Medulla oblongata (tissue), 1 donor: Measurements from ENCODE around the gene MAP2K1.
A peak's percentile ranks its signal among the peaks of the same experiment; 100 is the strongest.
"Not testable (repeated sequence)": the region's sequence is repeated elsewhere in the genome, so short reads cannot be mapped to it uniquely, and the experiment has no call there.

Experiments
- DNase-seq: peaks from one replicate; pipeline ENCODE4 v3.0.0-alpha.2; 2015; ENCODE audit errors: extremely low spot score

Gene MAP2K1

DNA sequence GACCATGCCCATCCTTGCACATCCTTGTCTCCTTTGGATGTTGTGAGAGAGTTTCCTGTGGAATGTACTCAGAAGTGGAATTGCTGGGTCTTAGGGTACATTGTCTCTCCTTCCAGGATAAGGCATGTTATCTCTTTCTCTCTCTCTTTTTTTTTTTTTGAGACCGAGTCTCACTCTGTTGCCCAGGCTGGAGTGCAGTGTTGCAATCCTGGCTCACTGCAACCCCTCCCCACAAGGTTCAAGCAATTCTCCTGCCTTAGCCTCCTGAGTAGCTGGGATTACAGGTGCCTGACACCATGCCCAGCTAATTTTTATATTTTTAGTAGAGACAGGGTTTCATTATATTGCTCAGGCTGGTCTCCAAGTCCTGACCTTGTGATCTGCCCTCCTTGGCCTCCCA is 6.3 kb downstream of the MAP2K1 start:
- DNase-seq, result not testable (repeated sequence)

DNA sequence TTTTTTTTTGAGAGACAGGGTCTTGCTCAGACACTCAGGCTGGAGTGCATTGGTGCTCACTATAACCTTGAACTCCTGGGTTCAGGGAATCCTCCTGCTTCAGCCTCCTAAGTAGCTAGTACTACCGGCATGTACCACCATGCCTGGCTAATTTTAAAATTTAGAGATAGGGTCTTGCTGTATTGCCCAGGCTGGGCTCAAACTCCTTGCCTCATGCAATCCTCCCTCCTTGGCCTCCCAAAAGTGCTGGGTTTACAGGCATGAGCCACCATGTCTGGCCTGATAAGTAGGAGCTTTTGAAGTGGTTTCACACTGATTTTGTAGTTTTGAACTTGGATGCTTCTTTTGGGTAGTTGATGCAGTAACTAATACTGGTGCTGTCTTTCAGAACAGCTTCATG is 7.8 kb downstream of the MAP2K1 start:
- DNase-seq, result no peak

DNA sequence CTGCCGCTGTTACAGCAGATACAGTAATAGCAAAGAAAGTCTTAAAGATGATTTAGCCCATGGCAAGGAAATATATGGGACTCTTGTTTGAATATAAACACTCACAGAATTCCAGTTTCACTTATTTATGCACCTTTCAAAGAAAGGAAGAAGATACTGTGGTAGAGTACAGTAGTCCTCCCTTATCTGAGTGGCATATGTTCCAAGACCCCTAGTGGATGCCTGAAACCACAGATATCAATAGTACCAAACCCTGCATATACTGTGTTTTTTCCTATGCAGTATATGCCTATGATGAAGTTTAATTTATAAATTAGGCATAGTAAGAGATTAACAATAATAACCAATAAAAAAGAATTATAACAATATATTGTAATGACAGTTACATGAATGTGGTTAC is 8.2 kb downstream of the MAP2K1 start:
- DNase-seq, result no peak

DNA sequence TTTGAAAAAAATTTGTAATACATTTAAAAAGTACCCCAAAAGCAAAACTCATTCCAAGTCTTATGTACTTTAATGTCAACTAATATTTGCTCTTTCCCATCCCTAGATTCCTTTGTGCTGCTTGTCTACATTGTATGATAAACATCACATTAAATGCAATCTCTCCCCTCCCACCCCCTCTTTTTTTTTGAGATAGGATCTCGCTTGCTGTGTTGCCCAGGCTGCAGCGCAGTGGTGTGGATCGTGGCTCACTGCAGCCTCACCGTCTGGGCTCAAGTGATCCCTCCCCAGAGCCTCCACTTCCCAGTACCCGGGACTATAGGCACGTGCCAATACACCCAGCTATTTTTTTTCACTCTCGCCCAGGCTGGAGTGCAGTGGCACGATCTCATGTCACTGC is 12.6 kb downstream of the MAP2K1 start:
- no peak for DNase-seq

DNA sequence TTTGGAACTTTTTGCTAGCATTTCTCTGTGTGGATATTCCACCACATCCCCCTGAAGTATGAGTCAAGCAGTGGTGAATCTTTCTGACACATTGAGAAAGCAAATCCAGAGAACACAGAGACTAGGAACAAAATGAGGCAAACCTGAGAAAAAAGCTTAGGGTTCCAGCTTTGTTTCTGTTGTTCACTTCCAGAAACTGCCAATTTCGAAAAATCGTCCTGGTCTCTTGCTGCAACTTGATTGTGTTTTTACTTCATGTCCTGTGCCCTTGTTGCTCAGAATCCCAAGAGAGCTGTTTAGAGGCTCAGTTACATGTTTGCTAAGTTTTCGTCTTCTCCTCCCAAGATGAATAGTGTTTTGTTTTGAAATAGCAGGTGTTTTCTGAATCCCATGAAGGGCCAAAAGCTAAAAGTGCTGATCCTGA is 13.7 kb downstream of the MAP2K1 start:
- no peak for DNase-seq

DNA sequence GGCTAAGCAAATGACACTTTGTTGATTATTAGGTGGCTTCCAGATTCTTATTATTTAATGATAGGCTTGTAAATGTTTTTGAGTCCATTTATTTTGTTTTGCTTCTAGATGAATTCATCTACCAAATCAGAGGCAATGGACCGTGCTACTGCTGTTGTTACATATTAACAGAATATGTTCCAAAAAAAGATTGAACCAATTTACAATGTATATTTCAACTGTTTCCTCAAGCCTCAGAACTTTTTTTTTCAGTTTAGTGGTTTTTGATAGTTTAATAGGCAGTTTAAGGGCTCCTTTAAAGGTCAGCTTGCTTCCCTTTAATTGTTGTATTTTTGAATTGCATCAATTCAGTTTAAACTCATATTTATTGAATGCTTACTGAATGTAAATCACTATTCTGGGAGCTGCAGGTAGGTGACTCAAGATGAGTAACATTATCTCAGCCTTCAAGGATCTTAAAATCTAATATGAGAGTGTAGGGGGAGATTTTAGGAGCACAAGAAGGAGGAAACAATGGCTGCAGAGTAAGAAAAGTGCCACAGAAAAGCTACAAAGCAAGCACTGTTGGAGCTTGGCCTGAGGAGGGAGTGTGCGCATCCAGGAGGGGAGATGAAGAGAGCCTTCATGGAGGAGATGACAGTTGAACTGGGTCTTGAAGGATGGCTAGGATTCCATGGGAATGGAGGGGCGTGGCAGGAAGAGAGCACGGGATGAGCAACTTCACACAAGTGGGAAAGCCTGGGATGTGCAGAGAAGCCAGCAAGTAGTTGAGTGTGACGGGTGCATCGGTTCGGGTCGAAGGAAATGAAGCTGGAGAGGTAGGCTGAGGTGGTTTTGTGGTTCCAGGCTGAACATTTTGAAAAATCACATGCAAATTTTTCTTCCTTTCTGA is 14.7 kb downstream of the MAP2K1 start:
- no peak for DNase-seq

DNA sequence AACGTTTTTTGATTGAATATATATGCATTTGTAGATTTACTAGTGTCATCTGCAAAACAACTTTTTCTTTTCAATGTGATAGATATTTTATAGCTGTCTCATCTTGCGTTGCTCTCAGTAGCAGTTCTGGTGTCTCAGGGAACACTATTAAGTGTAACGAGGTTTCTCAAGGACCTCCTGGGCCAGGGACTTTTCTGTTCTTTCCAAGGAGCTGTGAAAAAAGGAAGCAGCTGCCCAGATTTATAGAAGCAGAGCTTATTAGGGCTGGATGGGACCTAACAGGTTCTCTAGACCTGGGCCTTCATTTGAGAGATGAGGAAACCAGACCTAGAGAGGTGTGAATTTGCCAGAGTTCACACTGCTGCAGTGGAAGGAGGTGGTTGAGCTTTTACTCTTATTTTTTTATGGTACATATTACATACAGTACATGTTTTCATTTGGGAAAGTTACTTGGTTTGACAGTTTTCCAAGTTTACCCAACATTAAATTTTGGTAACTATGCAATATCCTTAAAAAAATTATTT is 16.1 kb downstream of the MAP2K1 start:
- DNase-seq, result no peak

DNA sequence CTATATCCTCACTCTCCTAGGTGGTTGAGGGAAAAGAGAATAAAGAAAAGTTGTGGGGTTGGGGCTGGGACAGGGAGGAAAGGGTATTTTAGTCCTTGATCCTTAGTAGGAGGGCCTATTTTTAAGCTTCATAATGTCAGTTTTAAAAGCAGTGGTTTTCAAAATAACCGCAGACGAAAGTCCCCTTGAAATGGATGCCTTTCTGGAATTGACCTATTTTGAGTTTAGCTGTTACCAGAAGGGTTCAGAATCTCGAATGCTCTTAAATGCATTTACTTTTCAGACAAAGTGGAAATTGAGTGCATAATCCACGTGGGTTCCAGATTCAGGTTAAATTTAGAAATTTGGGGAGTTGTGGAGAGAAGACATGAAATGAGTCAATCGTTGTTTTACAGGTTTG is 16.6 kb downstream of the MAP2K1 start:
- DNase-seq, result no peak

DNA sequence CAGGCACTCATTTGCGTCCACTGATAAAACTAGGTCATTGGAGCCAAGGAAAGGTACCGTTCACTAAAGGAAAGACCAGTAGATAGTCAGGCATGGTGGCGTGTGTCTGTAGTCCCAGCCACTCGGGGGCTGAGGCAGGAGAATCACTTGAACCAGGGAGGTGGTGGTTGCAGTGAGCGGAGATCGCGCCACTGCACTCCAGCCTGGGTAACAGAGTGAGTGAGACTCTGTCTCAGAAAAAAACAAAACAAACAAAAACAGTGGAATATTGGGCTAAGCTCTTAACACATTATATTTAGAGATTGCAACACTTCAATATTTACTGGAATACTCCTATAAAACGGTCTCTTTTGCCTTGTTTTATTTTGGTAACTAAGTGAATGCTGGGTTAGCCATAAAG is 17.4 kb downstream of the MAP2K1 start:
- no peak for DNase-seq

DNA sequence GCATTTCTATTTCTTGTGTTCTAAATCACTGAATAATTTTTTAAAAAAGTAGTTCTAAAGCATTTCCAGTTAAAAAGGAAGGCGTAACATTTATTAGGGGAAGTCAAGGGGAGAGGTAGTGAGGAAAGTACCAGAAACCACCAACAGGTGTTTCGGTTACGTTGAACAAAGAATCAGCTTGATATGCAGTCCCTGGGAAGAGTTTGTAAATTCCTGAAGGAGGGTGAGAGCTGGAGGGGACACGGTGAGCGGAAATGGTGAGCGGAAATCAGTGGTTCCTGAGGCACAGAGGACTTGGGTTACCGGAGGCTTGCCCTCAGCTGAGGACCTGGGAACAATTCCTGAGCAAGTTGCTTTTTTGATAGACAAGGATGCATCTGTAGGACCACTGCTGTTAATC is 17.8 kb downstream of the MAP2K1 start:
- DNase-seq, result no peak

DNA sequence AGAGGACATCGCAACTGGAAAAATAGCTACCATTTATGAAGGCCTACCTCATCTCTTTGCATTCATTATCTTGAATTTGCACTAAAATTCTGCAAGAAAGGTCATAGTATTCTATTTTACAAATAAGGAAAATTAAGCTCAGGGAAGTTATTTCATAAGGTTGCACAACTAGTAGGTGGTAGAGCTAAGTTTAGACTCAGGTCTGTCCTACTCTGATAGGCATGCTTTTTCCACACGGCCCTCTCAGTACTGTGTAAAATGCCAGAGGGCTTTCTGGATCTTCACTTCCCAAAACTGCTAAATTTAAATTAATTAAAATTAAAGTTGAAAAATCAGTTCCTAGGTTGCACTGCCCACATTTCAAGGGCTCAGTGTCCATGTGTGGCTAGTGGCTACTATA is 18.3 kb downstream of the MAP2K1 start:
- no peak for DNase-seq

DNA sequence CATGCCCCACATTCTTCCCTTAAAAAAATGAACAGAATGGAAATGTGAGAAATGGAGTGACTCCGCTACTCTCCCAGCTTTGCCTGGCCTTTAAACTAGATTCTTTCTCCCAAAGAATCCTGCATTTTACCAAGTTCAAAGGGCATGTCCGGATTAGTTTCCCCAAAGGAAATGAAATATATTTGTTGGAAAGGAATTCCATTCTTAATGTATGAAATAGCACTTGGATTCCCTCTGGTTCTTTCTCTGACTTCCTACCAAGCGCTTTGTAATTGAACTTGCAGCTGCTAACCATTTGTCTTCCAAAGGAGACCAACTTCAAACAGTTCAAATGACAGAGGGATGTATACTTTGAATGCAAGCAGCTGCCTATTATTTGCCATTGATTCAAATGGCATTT is 18.9 kb downstream of the MAP2K1 start:
- DNase-seq, result no peak

DNA sequence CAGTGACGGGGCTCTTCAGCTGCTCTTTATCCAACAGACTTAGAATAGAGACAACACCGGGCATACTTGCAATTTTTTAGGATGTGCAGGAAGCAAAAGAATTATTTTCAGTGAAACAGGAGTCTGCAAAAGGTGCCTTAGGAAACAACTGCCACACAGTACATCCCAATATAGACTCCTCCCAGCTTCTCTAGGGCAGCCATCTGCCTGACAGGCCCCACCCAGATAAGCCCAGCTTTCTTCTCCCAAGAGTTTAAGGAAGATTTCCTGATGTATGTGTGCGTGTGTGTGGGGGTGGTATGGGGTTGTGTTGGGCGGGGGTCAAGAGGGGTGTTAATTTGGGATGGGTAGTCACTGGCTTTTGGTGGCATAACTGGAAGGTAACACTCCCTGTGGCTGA is 21.5 kb downstream of the MAP2K1 start:
- DNase-seq, result no peak

DNA sequence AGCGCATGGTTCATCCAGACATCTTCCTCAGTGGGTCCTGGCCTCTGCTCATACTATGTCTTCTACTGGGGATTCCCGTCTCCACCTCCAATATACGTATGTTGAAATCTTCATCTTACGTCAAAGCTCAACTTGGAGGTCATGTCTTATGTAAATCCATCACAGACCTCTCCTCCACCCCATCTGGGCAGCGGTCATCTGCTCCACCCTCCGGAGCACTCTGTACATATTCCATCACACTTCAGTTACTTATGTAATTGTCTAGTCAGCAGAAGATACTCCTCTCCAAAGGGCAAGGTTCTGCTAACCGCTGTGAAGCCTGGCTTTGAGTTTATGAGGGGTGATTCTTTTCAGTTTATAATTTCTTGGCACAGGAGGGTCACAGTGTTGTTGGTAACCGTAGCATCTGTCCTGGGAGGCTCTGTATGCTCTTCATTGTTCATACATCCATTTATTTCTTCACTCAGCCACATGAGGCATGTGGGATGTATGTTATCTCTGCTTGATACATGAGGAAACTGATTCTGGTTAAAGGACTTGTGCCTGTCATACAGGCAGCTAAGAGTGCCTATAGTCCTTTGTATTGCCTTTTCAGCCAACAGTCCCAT is 22.1 kb downstream of the MAP2K1 start:
- no peak for DNase-seq

DNA sequence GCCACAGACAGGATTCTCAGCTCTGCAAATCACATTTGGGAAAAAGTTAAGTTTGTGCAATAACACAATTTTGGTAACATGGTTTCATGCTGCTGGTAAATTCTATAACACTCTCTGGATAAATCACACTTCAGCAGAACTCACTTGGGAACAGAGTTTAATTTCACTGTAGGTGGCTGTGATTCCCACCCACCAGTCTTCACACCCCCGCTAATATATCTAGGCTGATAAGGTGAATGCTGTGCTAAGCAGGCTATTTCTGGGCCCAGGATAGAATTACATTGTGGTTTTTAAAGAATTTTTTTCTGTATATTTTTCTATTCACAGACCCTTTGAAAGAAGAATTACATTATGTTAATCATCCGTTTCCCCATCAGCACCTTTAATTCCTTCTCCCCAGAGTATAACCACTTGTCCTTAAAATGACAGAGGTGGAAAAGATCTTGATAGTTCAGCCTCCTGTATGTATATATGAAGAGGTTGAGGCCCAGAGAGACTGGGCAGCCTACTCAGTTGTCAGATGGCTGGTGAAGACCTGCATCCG is 22.9 kb downstream of the MAP2K1 start:
- no peak for DNase-seq

DNA sequence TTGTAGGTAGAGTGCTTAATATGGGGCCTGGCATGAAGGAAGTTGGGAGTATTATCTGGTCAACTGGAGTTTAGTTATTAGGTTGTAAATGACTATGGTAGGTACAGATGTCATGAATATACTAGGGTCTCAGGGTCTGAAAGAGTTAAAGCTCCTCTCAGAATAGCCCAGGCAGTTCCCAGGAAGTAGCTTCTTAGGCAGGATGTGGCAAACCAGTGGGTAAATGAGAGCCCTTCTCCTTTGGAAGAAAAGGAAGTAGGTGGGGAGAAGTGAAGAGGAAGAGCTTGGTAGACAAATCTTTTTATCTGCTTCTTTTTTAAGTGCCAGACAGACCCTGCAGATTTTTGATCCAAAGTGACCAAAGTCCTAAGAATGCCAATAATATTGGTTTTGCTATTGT is 24.5 kb downstream of the MAP2K1 start:
- peak; percentile 57 for DNase-seq

DNA sequence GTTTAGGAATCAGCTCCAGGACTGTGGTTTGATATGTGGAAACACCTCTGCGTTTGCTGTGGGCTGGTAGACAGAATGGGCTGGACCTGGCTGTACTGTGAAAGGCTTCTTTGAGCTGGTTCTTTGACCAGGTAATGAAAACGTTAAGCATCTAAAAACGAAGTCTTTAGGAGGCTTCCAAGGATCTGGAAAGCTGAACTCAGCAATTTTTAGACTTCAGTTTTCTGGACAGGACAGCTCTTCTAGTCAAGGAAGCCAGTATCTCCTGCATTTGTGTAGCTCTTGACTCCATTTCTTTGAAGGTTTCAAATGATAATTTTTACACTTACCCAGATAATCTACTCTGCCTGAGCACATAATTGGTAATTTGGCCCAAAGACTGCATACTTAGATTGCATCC is 25.5 kb downstream of the MAP2K1 start:
- no peak for DNase-seq

DNA sequence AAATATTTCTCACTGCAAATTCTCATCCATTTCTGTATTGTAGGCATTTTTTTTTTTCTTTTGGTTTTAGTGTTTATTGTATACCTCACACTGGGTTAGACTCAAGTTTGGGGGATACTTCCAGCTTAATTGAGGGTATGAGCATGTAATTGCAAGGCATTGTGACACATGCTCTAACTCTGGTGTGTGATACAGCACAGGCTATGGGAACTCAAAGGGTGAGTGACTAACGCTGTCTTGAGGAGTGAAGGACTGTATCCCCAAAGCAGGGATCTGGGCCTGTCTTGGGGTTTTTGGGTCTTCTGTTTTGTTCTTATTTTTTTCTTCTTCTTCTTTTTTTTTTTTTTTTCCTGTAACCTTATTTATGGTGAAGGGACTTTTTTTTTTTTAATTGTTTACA is 26.9 kb downstream of the MAP2K1 start:
- no peak for DNase-seq

DNA sequence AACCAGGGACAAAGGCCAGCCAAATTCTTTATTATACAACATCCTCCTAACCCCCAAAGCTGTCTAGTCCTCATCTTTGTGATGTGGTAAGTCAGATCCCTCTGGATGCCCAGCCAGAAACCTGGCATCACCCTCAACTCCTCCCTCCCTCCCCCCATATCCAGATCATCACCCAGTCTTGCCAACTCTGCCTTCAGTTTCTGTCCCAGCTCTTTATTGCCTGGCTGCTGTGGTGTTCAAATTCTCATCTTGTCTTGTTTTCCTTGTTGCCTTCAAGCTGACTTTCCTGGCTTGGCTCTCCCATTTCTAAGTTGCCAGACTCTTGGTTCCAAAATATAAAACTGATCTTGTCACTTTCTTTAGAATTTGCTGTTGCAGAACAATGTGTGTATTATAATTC is 28.6 kb downstream of the MAP2K1 start:
- DNase-seq, result peak; percentile 30

DNA sequence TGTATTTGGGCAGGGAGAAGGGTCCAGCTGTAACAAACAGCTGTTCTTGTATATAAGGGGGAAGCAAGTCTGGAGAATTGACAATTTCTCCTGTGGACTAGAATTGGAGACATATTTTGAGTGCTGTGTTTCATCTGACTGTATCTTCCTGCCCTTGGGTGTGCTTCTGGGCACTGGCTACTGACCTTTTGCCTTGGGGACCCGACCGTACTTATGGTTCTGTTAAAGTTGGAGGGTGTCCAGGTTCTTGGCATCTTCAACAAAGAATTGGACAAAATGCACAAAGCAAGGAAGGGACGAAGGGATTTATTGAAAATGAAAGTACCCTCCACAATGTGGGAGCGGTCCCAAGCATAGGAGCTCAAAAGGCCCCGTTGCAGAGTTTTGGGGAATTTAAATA is 31.0 kb downstream of the MAP2K1 start:
- no peak for DNase-seq

DNA sequence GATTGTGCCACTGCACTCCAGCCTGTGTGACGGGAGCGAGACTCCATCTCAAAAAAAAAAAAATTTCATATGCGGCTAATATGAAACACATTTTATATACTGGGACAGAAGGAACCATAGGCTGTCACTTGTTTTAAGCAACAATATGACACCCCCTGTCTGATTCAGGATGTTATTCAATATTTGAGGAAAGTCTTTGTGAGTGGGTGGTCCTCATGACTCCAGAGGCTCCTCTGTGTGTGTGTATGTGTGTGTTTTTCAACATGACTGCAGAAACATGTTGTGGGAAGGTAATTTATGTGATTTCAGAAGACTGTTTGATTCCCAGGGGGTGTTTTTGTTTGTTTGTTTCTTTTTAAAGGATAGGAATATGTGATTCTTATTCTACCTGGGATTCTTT is 32.8 kb downstream of the MAP2K1 start:
- no peak for DNase-seq

DNA sequence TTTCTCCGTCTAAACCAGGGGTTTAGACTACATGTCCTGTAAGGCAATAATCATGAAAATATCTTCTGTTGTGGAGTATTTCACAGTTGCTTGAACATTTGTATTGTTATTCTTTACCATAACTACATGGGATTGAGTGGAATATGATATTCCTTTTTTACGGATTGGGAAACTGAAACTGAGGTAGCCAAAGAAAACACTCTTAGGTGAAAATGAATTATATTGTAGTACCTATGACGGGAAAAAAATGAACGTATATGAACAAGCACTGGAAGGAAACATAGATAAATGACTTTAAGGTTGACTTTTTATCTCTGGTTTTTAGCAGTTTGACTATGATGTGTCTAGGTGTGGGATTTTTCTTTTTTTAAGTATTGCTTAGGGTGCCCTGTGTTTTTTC is 35.6 kb downstream of the MAP2K1 start:
- no peak for DNase-seq

DNA sequence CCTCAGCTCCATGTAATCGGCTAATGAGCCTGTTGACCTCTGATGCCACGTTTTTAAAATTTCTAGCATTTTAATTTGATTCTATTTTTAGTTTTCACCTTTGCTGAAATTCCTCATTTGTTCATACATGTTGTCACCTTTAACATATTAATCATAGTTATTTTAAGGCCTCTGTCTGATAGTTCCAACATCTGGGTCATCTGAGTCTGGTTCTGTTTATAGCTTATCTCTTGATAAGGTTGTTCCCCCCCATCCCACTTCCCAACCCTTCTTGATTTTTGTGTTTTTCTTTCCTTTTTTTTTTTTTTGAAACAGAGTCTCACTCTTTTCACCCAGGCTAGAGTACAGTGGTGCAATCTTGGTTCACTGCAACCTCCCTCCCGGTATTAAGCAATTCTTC is 36.4 kb downstream of the MAP2K1 start:
- no peak for DNase-seq
